HepG2 (cell line): Measurements from ENCODE around the gene RARA. TPM values are rescaled to one million over a fixed set of nuclear protein-coding genes. Genes with fewer than 3 reads are reported as not detected.

Source experiments
- ATAC-seq: fragments of 200-7000 bp; cut with Tn5 transposase; 3 replicates; pipeline ENCODE4 v1.9.1; 2020; ENCODE audit warnings: mild to moderate bottlenecking, moderate library complexity
- BruUV-seq: library from RNA; stranded (reverse); fragments of 400-500 nt; replicated peaks from 2 replicates; lab custom pipeline; 2021; lab: Mats Ljungman, UMichigan
- CTCF ChIA-PET: fragments of 300-600 bp; formaldehyde crosslinking; extraction: SDS; loops from one replicate; lab custom pipeline; 2021; ENCODE audit warnings: low total read pairs, inconsistent platforms, low intra/inter-chr PET ratio; lab: Yijun Ruan, JAX
- POLR2A ChIA-PET: fragments of 350-600 bp; sonication (Branson Sonifier 250); formaldehyde crosslinking; loops from one replicate; lab custom pipeline; 2020; ENCODE audit warnings: antibody characterized with exemption, inconsistent platforms; lab: Yijun Ruan, JAX
- DNase-seq: peaks from one replicate; pipeline ENCODE4 v3.0.0-alpha.2; 2015; ENCODE audit warnings: low spot score
- FAIRE-seq: peaks from 3 replicates; lab custom pipeline; 2011; peaks lifted over from hg19 to GRCh38; lab: Jason Lieb, UNC
- H2AFZ ChIP-seq: one replicate; pipeline ENCODE4 v1.6.1; 2011; ENCODE audit warnings: low read length, inconsistent platforms
- H3K27ac ChIP-seq: fragments of 300-600 bp; 3 replicates; pipeline ENCODE4 v1.8.0; 2011; ENCODE audit warnings: mixed run types, mild to moderate bottlenecking, mixed read lengths, low read length, inconsistent platforms; ENCODE audit not compliant: insufficient read depth; ENCODE audit errors: extremely low read length
- H3K27me3 ChIP-seq, 2 experiments: fragments of 200-600 bp in 1 of 2; 2 replicates in 1 of 2; 3 replicates in 1 of 2; pipeline versions ENCODE4 v1.6.0 to v1.8.0; 2011; ENCODE audit warnings: low read length in 2 of 2, mild to moderate bottlenecking in 2 of 2, moderate library complexity in 2 of 2, inconsistent platforms in 1 of 2; ENCODE audit not compliant: insufficient read depth in 2 of 2, control insufficient read depth in 1 of 2
- H3K36me3 ChIP-seq, 2 experiments: fragments of 200-600 bp in 1 of 2; replicated peaks in 1 of 2; 2 replicates in 1 of 2; 3 replicates in 1 of 2; pipeline versions ENCODE4 v1.5.1 to v1.8.0; 2011; ENCODE audit warnings: low read length in 2 of 2, inconsistent platforms in 1 of 2; ENCODE audit not compliant: insufficient read depth in 2 of 2, control insufficient read depth in 1 of 2
- H3K4me1 ChIP-seq: 2 replicates; pipeline ENCODE4 v1.5.1; 2012; ENCODE audit warnings: low read length, inconsistent platforms; ENCODE audit not compliant: insufficient read depth
- H3K4me2 ChIP-seq: 2 replicates; pipeline ENCODE4 v1.6.0; 2011; ENCODE audit warnings: low read depth, low read length, inconsistent platforms
- H3K4me3 ChIP-seq, 3 experiments: fragments of 200-600 bp in 1 of 3; sonication (generic), shearing (Covaris generic) in 1 of 3; replicated peaks in 1 of 3; 2 replicates each; pipeline ENCODE4 v1.5.1; 2011 to 2016; ENCODE audit warnings: low read length in 3 of 3, inconsistent platforms in 2 of 3, low read depth in 2 of 3, mild to moderate bottlenecking in 2 of 3, control low read depth in 1 of 3, mixed read lengths in 1 of 3; ENCODE audit not compliant: insufficient read depth in 1 of 3
- H3K79me2 ChIP-seq: one replicate; pipeline ENCODE4 v1.6.1; 2011; ENCODE audit warnings: low read length, inconsistent platforms; ENCODE audit not compliant: insufficient read depth
- H3K9ac ChIP-seq: 2 replicates; pipeline ENCODE4 v1.6.0; 2011; ENCODE audit warnings: mild to moderate bottlenecking, low read depth, low read length, inconsistent platforms; ENCODE audit not compliant: insufficient read depth
- H3K9me3 ChIP-seq: 2 replicates; pipeline ENCODE4 v1.5.1; 2012; ENCODE audit warnings: mild to moderate bottlenecking, low read length
- H4K20me1 ChIP-seq: 2 replicates; pipeline ENCODE4 v1.6.0; 2011; ENCODE audit warnings: inconsistent platforms, mild to moderate bottlenecking, low read length, moderate library complexity; ENCODE audit not compliant: insufficient read depth
- CREBL2 ChIP-seq: sonication (generic); formaldehyde crosslinking; IDR thresholded peaks from 2 replicates; pipeline ENCODE4 v1.8.1; 2023; ENCODE audit warnings: missing genetic modification reagents, mild to moderate bottlenecking, borderline replicate concordance
- FLYWCH1 ChIP-seq: sonication (generic); formaldehyde crosslinking; IDR thresholded peaks from 2 replicates; pipeline ENCODE4 v1.8.1; 2023; ENCODE audit warnings: mild to moderate bottlenecking, missing genetic modification reagents
- KDM2A ChIP-seq: sonication (generic); formaldehyde crosslinking; IDR thresholded peaks from 2 replicates; pipeline ENCODE4 v1.4.0; 2020; ENCODE audit warnings: low read depth, missing genetic modification reagents, borderline replicate concordance
- KDM6A ChIP-seq: IDR thresholded peaks from 2 replicates; pipeline ENCODE4 v1.6.1; 2016; ENCODE audit warnings: low read depth
- MBD4 ChIP-seq: IDR thresholded peaks from 2 replicates; pipeline ENCODE4 v1.6.1; 2012; ENCODE audit warnings: low read length, inconsistent platforms, borderline replicate concordance
- MIER2 ChIP-seq: IDR thresholded peaks from 2 replicates; pipeline ENCODE4 v1.6.1; 2016; ENCODE audit warnings: missing biosample characterization, missing genetic modification reagents
- NFRKB ChIP-seq: fragments of 450-650 bp; IDR thresholded peaks from 2 replicates; pipeline ENCODE4 v1.6.1; 2017
- NKX3-1 ChIP-seq: sonication (generic); formaldehyde crosslinking; IDR thresholded peaks from 2 replicates; pipeline ENCODE4 v1.5.0; 2020; ENCODE audit warnings: missing genetic modification reagents
- NPAS2 ChIP-seq: sonication (generic); formaldehyde crosslinking; IDR thresholded peaks from 2 replicates; pipeline ENCODE4 v1.8.0; 2022; ENCODE audit warnings: mild to moderate bottlenecking, missing genetic modification reagents, borderline replicate concordance
- REXO4 ChIP-seq: sonication (generic); formaldehyde crosslinking; IDR thresholded peaks from 2 replicates; pipeline ENCODE4 v1.8.0; 2022; ENCODE audit warnings: missing genetic modification reagents, mild to moderate bottlenecking, borderline replicate concordance
- SOX5 ChIP-seq: IDR thresholded peaks from 2 replicates; pipeline ENCODE4 v1.6.1; 2016; ENCODE audit warnings: borderline replicate concordance
- STAT6 ChIP-seq: sonication (generic); formaldehyde crosslinking; IDR thresholded peaks from 2 replicates; pipeline ENCODE4 v1.4.0; 2020; ENCODE audit warnings: missing genetic modification reagents, mild to moderate bottlenecking, borderline replicate concordance
- TBX2 ChIP-seq: sonication (generic); formaldehyde crosslinking; IDR thresholded peaks from 2 replicates; pipeline ENCODE4 v1.5.0; 2020; ENCODE audit warnings: missing genetic modification reagents, mild to moderate bottlenecking, borderline replicate concordance
- ZNF121 ChIP-seq: sonication (generic); formaldehyde crosslinking; IDR thresholded peaks from 2 replicates; pipeline ENCODE4 v1.5.0; 2020; ENCODE audit warnings: mild to moderate bottlenecking, missing genetic modification reagents
- ZNF17 ChIP-seq: sonication (generic); formaldehyde crosslinking; IDR thresholded peaks from 2 replicates; pipeline ENCODE4 v1.5.0; 2020; ENCODE audit warnings: mild to moderate bottlenecking, missing genetic modification reagents
- ZNF260 ChIP-seq: sonication (generic); formaldehyde crosslinking; IDR thresholded peaks from 2 replicates; pipeline ENCODE4 v1.4.0; 2020; ENCODE audit warnings: missing genetic modification reagents, low read depth, mild to moderate bottlenecking, borderline replicate concordance
- ZNF468 ChIP-seq: sonication (generic); formaldehyde crosslinking; IDR thresholded peaks from 2 replicates; pipeline ENCODE4 v1.8.0; 2022; ENCODE audit warnings: mild to moderate bottlenecking, moderate library complexity, missing genetic modification reagents
- ZNF546 ChIP-seq: sonication (generic); formaldehyde crosslinking; conservative IDR thresholded peaks from 2 replicates; pipeline ENCODE4 v1.8.1; 2023; ENCODE audit warnings: mild to moderate bottlenecking, missing genetic modification reagents
- ZNF83 ChIP-seq: sonication (generic); formaldehyde crosslinking; IDR thresholded peaks from 2 replicates; pipeline ENCODE4 v1.4.0; 2020; ENCODE audit warnings: missing genetic modification reagents, mild to moderate bottlenecking, borderline replicate concordance
- WGBS: methylation state at CpG from one replicate; pipeline ENCODE4 v1.1.6; 2017; ENCODE audit warnings: low lambda C conversion rate; 5-methylcytosine and 5-hydroxymethylcytosine counted together
- in situ Hi-C: cut with HindIII; loops from 2 replicates; pipeline ENCODE4 v1.10.0; 2017; ENCODE audit warnings: low pct_unique_long_range_greater_than_20kb; ENCODE audit not compliant: extremely low pct_ligation_motif_present
- intact Hi-C: fragments of 100-400 bp; cut with micrococcal nuclease; formaldehyde crosslinking; loops from one replicate; pipeline ENCODE4 v1.10.0; 2022; ENCODE audit not compliant: unreplicated experiment
- polyA plus RNA-seq, 8 experiments: library from polyadenylated mRNA; depleted of rRNA in 3 of 8; stranded (reverse) in 7 of 8; unstranded in 1 of 8; fragments of >200 nt; fragmentation: Illumina TruSeq in 4 of 8; extraction: Trizol in 4 of 8; gene quantifications; 2 replicates each; pipeline versions ENCODE4 v1.2.1 to v1.2.3, GENCODE V29; 2011 to 2016; ENCODE audit warnings: low read depth in 4 of 8, missing spikeins in 1 of 8, mixed read lengths in 1 of 8; ENCODE audit not compliant: insufficient read depth in 1 of 8
- total RNA-seq, 5 experiments: library from RNA; depleted of rRNA; stranded (reverse); fragments of >200 nt; fragmentation: Illumina TruSeq; extraction: Trizol; gene quantifications; 2 replicates each; pipeline ENCODE4 v1.2.3, GENCODE V29; 2016; ENCODE audit warnings: low read depth in 1 of 5
- TF ChIP-seq, protein P1 (sequence below): sonication (generic); formaldehyde crosslinking; IDR thresholded peaks from 2 replicates; pipeline ENCODE4 v1.4.0; 2020; ENCODE audit warnings: mild to moderate bottlenecking, missing genetic modification reagents

RARA gene
- total and polyA plus RNA-seq, 2 of the 13 experiments (the other 11 are each of a cell fraction or from before 2014, with no cell fraction given), result 6.4 to 8.6 TPM

DNA sequence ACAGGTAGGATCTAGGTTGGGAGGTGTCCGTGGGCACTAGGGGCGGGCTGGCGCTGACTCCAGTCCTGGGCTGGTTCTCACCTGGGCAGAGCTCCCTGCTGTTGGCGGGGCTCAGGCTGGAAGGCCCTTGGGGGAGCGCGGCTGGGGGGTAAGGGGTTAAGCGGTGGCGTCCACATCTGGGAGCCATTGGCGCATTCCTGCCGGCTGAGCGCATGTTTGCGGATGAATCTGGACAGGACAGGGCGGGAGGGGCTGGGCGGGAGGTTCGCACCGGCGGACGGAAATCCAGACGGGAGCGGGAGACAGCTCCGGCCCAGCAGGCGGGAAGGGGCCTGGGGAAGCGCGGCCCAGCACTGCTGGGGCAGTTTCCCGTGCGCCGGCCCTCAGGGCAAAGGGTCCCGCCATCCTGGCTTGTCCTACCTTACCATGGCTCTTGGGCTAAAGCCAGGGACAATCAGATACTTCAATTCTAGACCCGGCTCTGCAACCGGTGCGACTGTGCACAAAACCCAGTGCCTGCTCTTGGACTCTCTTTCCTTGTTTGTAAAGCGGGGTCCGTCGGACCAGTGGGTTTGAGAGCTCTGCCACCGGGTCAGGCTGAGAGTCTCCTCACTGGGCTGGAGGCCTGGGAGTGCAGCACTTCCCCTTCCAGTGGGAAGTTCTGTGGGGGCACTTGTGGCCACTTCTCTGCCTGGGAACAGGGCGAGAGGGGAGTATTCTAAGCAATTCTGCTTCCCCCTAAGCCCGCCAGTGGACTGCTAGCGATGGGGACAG lies 7.8 kb downstream of the RARA start:
- ChIA-PET POLR2A (interaction anchor here (0.6 to 3.8 kb wide), 22 partner anchors 8 to 1372 kb away, joined by 3 to 45 read pairs (median 4); partner anchors contain the start of genes NR1D1, PSMD3, RARA and TOP2A), CTCF (interaction anchor here (1.1 kb wide), 1 partner anchor 13 kb away, joined by 3 read pairs; no protein-coding TSS in a partner anchor)
- DNase-seq, result peak; percentile 80
- intact Hi-C loops, result loop anchor here (2.0 kb wide), 3 partner anchors 14 to 100 kb away; partner anchors contain the start of gene TOP2A
- Histone ChIP-seq H2AFZ (peak overlapping the region; percentile 30), H3K4me2 (peak overlapping the region; percentile 100), H3K36me3 (no peaks in the 10 kb centered on the region), H4K20me1 (no peaks in the 10 kb centered on the region), H3K27me3 (no peaks in the 10 kb centered on the region; a peak in 1 of 5 replicates), H3K79me2 (peaks cover 25% of the 10 kb centered on the region), H3K4me1 (peaks cover 89% of the 10 kb centered on the region), H3K27ac (peak overlapping the region; percentile 45), H3K9ac (peak overlapping the region; percentile 72), H3K9me3 (no peaks in the 10 kb centered on the region), H3K4me3 (peak overlapping the region; percentile 86 to 95 (median 86))
- no TSS peak for BruUV-seq
- peak; percentile 63 for ATAC-seq
- FAIRE-seq, result peak; percentile 53
- WGBS, result 0% methylated on average over 24 of the region's 38 CpGs
- in situ Hi-C loops, result loop anchor here (5.0 kb wide), 2 partner anchors 36 to 101 kb away; partner anchors contain the start of gene TOP2A
- no peak for TF ChIP-seq REXO4 (CRISPR knock-in tag)
- peak; percentile 71; the same call in 1 of the 2 replicates for TF ChIP-seq ZNF121 (CRISPR knock-in tag)
- TF ChIP-seq ZNF546, result 0 out of 2 replicates have a peak, but pooled peaks have one; percentile 33
- TF ChIP-seq KDM2A (CRISPR knock-in tag), result peak; percentile 50; the same call in 1 of the 2 replicates
- TF ChIP-seq NFRKB, result no peak
- TF ChIP-seq NPAS2, result no peak
- TF ChIP-seq ZNF17 (CRISPR knock-in tag), result no peak
- TF ChIP-seq ZNF260 (CRISPR knock-in tag), result no peak
- peak; percentile 28; the same call in 1 of the 2 replicates for TF ChIP-seq SOX5
- no peak for TF ChIP-seq CREBL2 (CRISPR knock-in tag)
- TF ChIP-seq NKX3-1 (CRISPR knock-in tag), result peak; percentile 61; the same call in 1 of the 2 replicates
- TF ChIP-seq STAT6, result no peak
- no peak for TF ChIP-seq FLYWCH1 (CRISPR knock-in tag)
- peak; percentile 54 for TF ChIP-seq TBX2 (CRISPR knock-in tag)
- TF ChIP-seq KDM6A, result no peak
- no peak for TF ChIP-seq MIER2 (CRISPR knock-in tag)
- TF ChIP-seq, protein P1, sequence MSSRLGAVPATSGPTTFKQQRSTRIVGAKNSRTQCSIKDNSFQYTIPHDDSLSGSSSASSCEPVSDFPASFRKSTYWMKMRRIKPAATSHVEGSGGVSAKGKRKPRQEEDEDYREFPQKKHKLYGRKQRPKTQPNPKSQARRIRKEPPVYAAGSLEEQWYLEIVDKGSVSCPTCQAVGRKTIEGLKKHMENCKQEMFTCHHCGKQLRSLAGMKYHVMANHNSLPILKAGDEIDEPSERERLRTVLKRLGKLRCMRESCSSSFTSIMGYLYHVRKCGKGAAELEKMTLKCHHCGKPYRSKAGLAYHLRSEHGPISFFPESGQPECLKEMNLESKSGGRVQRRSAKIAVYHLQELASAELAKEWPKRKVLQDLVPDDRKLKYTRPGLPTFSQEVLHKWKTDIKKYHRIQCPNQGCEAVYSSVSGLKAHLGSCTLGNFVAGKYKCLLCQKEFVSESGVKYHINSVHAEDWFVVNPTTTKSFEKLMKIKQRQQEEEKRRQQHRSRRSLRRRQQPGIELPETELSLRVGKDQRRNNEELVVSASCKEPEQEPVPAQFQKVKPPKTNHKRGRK, result no peak
- TF ChIP-seq ZNF83 (CRISPR knock-in tag), result peak; percentile 93; the same call in 1 of the 2 replicates
- TF ChIP-seq MBD4, result no peak
- TF ChIP-seq ZNF468 (CRISPR knock-in tag), result no peak
